OCI-LY1 (cell line): ENCODE measurements around the gene RBM20.
"Not testable (repeated sequence)": the region's sequence is repeated elsewhere in the genome, so short reads cannot be mapped to it uniquely, and the experiment has no call there.

ENCODE experiments used
- H2AFZ ChIP-seq: fragments of 200-600 bp; sonication (generic), shearing (Covaris generic); 2 replicates; pipeline ENCODE4 v1.6.0; 2014; ENCODE audit warnings: antibody characterized with exemption, mild to moderate bottlenecking, low read length
- H3F3A ChIP-seq: fragments of 200-600 bp; sonication (generic), shearing (Covaris generic); 2 replicates; pipeline ENCODE4 v1.6.0; 2014; ENCODE audit warnings: mild to moderate bottlenecking, antibody characterized with exemption, low read length, moderate library complexity; ENCODE audit not compliant: insufficient read depth
- H3K27ac ChIP-seq: fragments of 200-600 bp; sonication (generic); 2 replicates; pipeline ENCODE4 v1.5.1; 2014; ENCODE audit warnings: low read length, mixed run types, mild to moderate bottlenecking, low read depth; ENCODE audit not compliant: poor library complexity, severe bottlenecking
- H3K27me3 ChIP-seq: fragments of 200-600 bp; sonication (generic); 2 replicates; pipeline ENCODE4 v1.6.0; 2014; ENCODE audit warnings: antibody characterized with exemption, mild to moderate bottlenecking, low read length, moderate library complexity; ENCODE audit not compliant: insufficient read depth
- H3K36me3 ChIP-seq: fragments of 200-600 bp; sonication (generic); 2 replicates; pipeline ENCODE4 v1.6.1; 2014; ENCODE audit warnings: mild to moderate bottlenecking, antibody characterized with exemption, low read length, moderate library complexity, mixed read lengths; ENCODE audit not compliant: insufficient read depth
- H3K4me1 ChIP-seq: fragments of 200-600 bp; sonication (generic); 2 replicates; pipeline ENCODE4 v1.5.1; 2014; ENCODE audit warnings: mild to moderate bottlenecking, low read length, moderate library complexity; ENCODE audit not compliant: insufficient read depth, severe bottlenecking
- H3K4me2 ChIP-seq: fragments of 200-600 bp; sonication (generic), shearing (Covaris generic); 2 replicates; pipeline ENCODE4 v1.6.1; 2014; ENCODE audit warnings: low read length
- H3K4me3 ChIP-seq: fragments of 200-600 bp; sonication (generic); 2 replicates; pipeline ENCODE4 v1.5.1; 2014; ENCODE audit warnings: low read length, low read depth, mild to moderate bottlenecking, mixed read lengths; ENCODE audit not compliant: poor library complexity, severe bottlenecking
- H3K79me2 ChIP-seq: fragments of 200-600 bp; shearing (Covaris generic); 2 replicates; pipeline ENCODE4 v1.6.1; 2016; ENCODE audit warnings: mixed run types, low read length, mixed read lengths; ENCODE audit not compliant: insufficient read depth
- H3K9ac ChIP-seq: fragments of 200-600 bp; sonication (generic), shearing (Covaris generic); 2 replicates; pipeline ENCODE4 v1.6.1; 2014; ENCODE audit warnings: mild to moderate bottlenecking, low read length, mixed read lengths
- H3K9me2 ChIP-seq: fragments of 200-600 bp; sonication (generic), shearing (Covaris generic); 2 replicates; pipeline ENCODE4 v1.6.1; 2014; ENCODE audit warnings: low read depth, mild to moderate bottlenecking, low read length, mixed read lengths
- H3K9me3 ChIP-seq: fragments of 200-600 bp; shearing (Covaris generic); 2 replicates; pipeline ENCODE4 v1.6.1; 2014; ENCODE audit warnings: low read length, mixed read lengths
- H4K20me1 ChIP-seq: fragments of 200-600 bp; sonication (generic), shearing (Covaris generic); 2 replicates; pipeline ENCODE4 v1.6.0; 2016; ENCODE audit warnings: mild to moderate bottlenecking, low read length; ENCODE audit not compliant: insufficient read depth
- CTCF ChIP-seq: fragments of 200-600 bp; sonication (generic), shearing (Covaris generic); IDR thresholded peaks from 2 replicates; pipeline ENCODE4 v1.5.1; 2017; ENCODE audit warnings: mild to moderate bottlenecking, antibody characterized with exemption, low read length, moderate library complexity, mixed read lengths
- EZH2 ChIP-seq: fragments of 200-600 bp; sonication (generic), shearing (Covaris generic); IDR thresholded peaks from 2 replicates; pipeline ENCODE4 v1.8.0; 2017; ENCODE audit warnings: borderline replicate concordance, mixed run types, mild to moderate bottlenecking, antibody characterized with exemption, low read length, moderate library complexity, mixed read lengths

Gene RBM20

DNA sequence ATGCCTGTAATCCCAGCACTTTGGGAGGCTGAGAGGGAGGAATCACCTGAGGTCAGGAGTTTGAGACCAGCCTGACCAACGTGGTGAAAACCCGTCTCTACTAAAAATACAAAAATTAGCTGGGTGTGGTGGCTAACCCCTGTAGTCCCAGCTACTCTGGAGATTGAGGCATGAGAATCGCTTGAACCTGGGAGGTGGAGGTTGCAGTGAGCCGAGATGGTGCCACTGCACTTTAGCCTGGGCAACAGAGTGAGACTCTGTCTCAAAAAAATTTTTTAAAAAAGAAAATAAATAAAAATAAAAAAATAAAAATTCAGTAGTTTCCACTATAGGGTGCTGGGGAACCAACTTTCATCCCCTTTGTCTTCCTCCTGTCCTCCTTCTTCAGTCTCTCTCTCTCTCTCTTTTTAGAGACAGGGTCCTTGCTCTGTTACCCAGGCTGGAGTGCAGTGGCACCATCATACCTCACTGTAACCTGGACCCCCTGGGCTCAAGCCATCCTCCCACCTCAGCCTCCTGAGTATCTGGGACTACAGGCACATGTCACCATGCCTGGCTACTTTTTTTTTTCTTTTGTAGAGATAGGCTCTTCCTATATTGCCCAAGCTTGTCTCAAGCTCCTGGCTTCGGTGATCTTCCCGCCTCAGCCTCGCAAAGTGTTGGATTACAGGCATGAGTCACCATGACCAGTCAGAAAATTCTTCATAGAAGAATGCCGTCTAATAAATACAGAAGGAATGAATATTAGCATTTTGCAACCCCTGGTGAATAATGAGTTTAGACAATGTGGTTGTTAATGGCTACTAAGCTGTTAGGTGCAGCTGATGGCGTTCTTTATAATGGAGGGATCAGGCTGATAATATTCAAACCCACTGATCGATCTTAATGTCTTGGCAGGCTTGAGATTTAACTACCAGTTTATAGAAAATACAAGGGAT is 20.6 kb downstream of the RBM20 start:
- Histone ChIP-seq H3K9me3 (no peaks in the 10 kb centered on the region), H3K4me2 (no peak overlapping the region), H2AFZ (no peak overlapping the region), H3K36me3 (no peaks in the 10 kb centered on the region), H3K4me3 (no peak overlapping the region), H3K27me3 (no peaks in the 10 kb centered on the region), H3K4me1 (peaks cover 42% of the 10 kb centered on the region), H3K79me2 (no peaks in the 10 kb centered on the region), H3K9me2 (no peaks in the 10 kb centered on the region), H3K27ac (no peak overlapping the region), H3K9ac (no peak overlapping the region), H3F3A (no peaks in the 10 kb centered on the region), H4K20me1 (no peaks in the 10 kb centered on the region)
- no peak for TF ChIP-seq EZH2
- no peak for TF ChIP-seq CTCF

DNA sequence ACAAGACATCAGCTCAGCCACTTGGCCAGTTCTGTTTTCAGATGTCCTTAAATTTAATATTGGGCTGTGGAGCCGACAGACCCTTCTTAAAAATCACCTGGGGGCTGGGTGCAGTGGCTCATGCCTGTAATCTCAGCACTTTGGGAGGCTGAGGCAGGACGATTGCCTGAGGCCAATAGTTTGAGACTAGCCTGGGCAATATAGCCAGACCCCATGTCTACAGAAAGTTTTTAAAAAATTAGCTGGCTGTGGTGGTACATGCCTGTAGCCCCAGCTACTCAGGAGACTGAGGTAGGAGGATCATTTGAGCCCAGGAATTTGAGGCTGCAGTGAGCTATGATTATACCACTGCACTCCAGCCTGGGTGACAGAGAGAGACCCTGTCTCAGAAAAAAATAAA is 22.1 kb downstream of the RBM20 start:
- not testable (repeated sequence) for H3K79me2 ChIP-seq, H3K9me2 ChIP-seq, H3K4me2 ChIP-seq, H3K36me3 ChIP-seq, H3K9me3 ChIP-seq, H3K9ac ChIP-seq, H2AFZ ChIP-seq, H3F3A ChIP-seq, H4K20me1 ChIP-seq, H3K27me3 ChIP-seq, H3K4me3 ChIP-seq
- Histone ChIP-seq H3K4me1 (peaks cover 51% of the 10 kb centered on the region), H3K27ac (peak overlapping the region; percentile 4)

GRCh38 chr10:110666673-110667072 is 22.5 kb downstream of the RBM20 start:
- Histone ChIP-seq H3K36me3 (no peaks in the 10 kb centered on the region), H4K20me1 (no peaks in the 10 kb centered on the region), H3K27me3 (no peaks in the 10 kb centered on the region), H3K9me3 (no peaks in the 10 kb centered on the region), H3K9ac (no peak overlapping the region), H3K4me1 (peaks cover 53% of the 10 kb centered on the region), H3F3A (no peaks in the 10 kb centered on the region), H2AFZ (no peak overlapping the region), H3K4me3 (no peak overlapping the region), H3K9me2 (no peaks in the 10 kb centered on the region), H3K27ac (peak overlapping the region; percentile 4), H3K4me2 (no peak overlapping the region), H3K79me2 (no peaks in the 10 kb centered on the region)
- no peak for TF ChIP-seq CTCF
- no peak for TF ChIP-seq EZH2
